CD4-positive, alpha-beta memory T cell (primary cell): ENCODE results near the gene TRERF1. TPM values are rescaled to one million over a fixed set of nuclear protein-coding genes. Genes with fewer than 3 reads are reported as not detected.

Experiments used
- CTCF ChIA-PET: fragments of 350-600 bp; sonication (Branson Sonifier 250); formaldehyde crosslinking; loops from one replicate; lab custom pipeline; 2021; ENCODE audit warnings: inconsistent platforms; ENCODE audit not compliant: partially characterized antibody; lab: Charles Lee
- POLR2A ChIA-PET: fragments of 350-600 bp; sonication (Branson Sonifier 250); formaldehyde crosslinking; loops from one replicate; lab custom pipeline; 2021; ENCODE audit not compliant: partially characterized antibody; lab: Charles Lee
- DNase-seq, 5 donors: peaks; one replicate each; pipeline versions ENCODE4 v3.0.0 to v3.0.0-alpha.2; 2020 to 2022; ENCODE audit warnings: mixed read lengths in 1 of 5
- H3K27ac ChIP-seq: one replicate; pipeline ENCODE4 v1.7.0; 2013; ENCODE audit warnings: low read depth, low read length
- H3K27me3 ChIP-seq: 2 replicates; pipeline ENCODE4 v1.7.0; 2013; ENCODE audit warnings: mild to moderate bottlenecking, low read length, moderate library complexity; ENCODE audit not compliant: insufficient read depth
- H3K36me3 ChIP-seq: 2 replicates; pipeline ENCODE4 v1.7.0; 2013; ENCODE audit warnings: mild to moderate bottlenecking, low read length, moderate library complexity; ENCODE audit not compliant: insufficient read depth
- H3K4me1 ChIP-seq: 2 replicates; pipeline ENCODE4 v1.7.0; 2013; ENCODE audit warnings: mild to moderate bottlenecking, low read length, moderate library complexity; ENCODE audit not compliant: insufficient read depth
- H3K4me3 ChIP-seq, 2 donors: one replicate each; pipeline ENCODE4 v1.7.0; 2013; ENCODE audit warnings: low read length in 2 of 2, mild to moderate bottlenecking in 1 of 2
- H3K9me3 ChIP-seq, 2 donors: one replicate each; pipeline ENCODE4 v1.7.0; 2013; ENCODE audit warnings: low read length in 2 of 2, control low read depth in 1 of 2; ENCODE audit not compliant: control insufficient read depth in 1 of 2
- H3K27ac Mint-ChIP-seq, 7 donors: one replicate each; pipeline ENCODE4 v1.8.0; 2020 to 2021; ENCODE audit warnings: mixed read lengths in 7 of 7, mild to moderate bottlenecking in 6 of 7, inconsistent platforms in 3 of 7, moderate library complexity in 3 of 7
- H3K27me3 Mint-ChIP-seq, 2 donors: one replicate each; pipeline ENCODE4 v1.8.0; 2020 to 2021; ENCODE audit warnings: mixed read lengths in 2 of 2
- H3K36me3 Mint-ChIP-seq, 2 donors: one replicate each; pipeline ENCODE4 v1.8.0; 2020 to 2021; ENCODE audit warnings: mixed read lengths in 2 of 2, inconsistent platforms in 1 of 2, mild to moderate bottlenecking in 1 of 2
- H3K4me1 Mint-ChIP-seq, 4 donors: one replicate each; pipeline ENCODE4 v1.8.0; 2020 to 2021; ENCODE audit warnings: mixed read lengths in 4 of 4, mild to moderate bottlenecking in 1 of 4
- H3K4me3 Mint-ChIP-seq, 8 donors: one replicate each; pipeline ENCODE4 v1.8.0; 2020 to 2021; ENCODE audit warnings: mixed read lengths in 8 of 8, mild to moderate bottlenecking in 7 of 8, moderate library complexity in 6 of 8, inconsistent platforms in 3 of 8
- H3K9me3 Mint-ChIP-seq, 8 donors: one replicate each; pipeline ENCODE4 v1.8.0; 2020 to 2021; ENCODE audit warnings: mixed read lengths in 8 of 8, mild to moderate bottlenecking in 5 of 8, inconsistent platforms in 3 of 8, moderate library complexity in 1 of 8
- intact Hi-C: fragments of 100-400 bp; cut with micrococcal nuclease; formaldehyde crosslinking; loops from one replicate; pipeline ENCODE4 v1.15.1; 2023
- polyA plus RNA-seq, 2 donors: library from polyadenylated mRNA; unstranded; fragments of 300-500 nt; fragmentation: Illumina TruSeq; gene quantifications; one replicate each; pipeline ENCODE4 v1.2.3, GENCODE V29; 2021
- total RNA-seq, 2 experiments: library from RNA; stranded (reverse); gene quantifications; one replicate each; pipeline ENCODE4 v1.2.3, GENCODE V29; 2021

TRERF1 gene
- total and polyA plus RNA-seq, 4 experiments from 2014 or later, result 1.1 to 28.3 (median 17.4) TPM

DNA sequence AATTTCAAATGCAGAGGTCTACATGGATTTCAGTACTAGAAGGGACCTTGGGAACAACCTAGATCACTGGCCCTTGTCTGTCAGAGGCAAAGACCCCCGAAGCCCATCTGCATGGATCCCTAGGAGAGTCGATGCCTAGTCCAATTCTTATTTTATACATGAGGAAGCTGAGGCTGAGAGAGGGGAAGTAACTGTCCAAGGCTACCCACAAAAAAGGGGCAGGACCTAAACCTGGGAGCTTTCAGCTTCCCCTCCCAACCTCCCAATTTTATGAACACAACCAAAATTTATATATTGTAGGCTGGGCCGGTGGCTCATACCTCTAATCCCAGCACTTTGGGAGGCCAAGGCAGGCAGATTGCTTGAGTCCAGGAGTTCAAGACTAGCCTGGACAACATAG lies 73.2 kb downstream of the TRERF1 start:
- Histone ChIP-seq H3K36me3 (no peaks in the 10 kb centered on the region), H3K4me3 (no peak overlapping the region), H3K4me1 (peaks cover 74% of the 10 kb centered on the region), H3K9me3 (no peaks in the 10 kb centered on the region), H3K27me3 (no peaks in the 10 kb centered on the region), H3K27ac (peak overlapping the region; percentile 26)
- ChIA-PET POLR2A (interaction anchor here (0.6 to 3.1 kb wide), 9 partner anchors 8 to 153 kb away, joined by 3 to 32 read pairs (median 5); no protein-coding TSS in a partner anchor), CTCF (interaction anchor here (1.0 to 2.3 kb wide), 6 partner anchors 11 to 169 kb away, joined by 3 to 11 read pairs (median 4); no protein-coding TSS in a partner anchor)
- peaks cover 4 to 5% of the 10 kb centered on the region in 2 donors for H3K36me3 Mint-ChIP-seq
- H3K27me3 Mint-ChIP-seq, result no peaks in the 10 kb centered on the region
- peak overlapping the region in 6 of 8 donors; percentile 35 to 79 (median 61) for H3K4me3 Mint-ChIP-seq
- intact Hi-C loops, result no loop called here
- H3K27ac Mint-ChIP-seq, result peak overlapping the region; percentile 81 to 94 (median 88)
- H3K4me1 Mint-ChIP-seq, result peaks cover 44 to 73% (median 57%) of the 10 kb centered on the region in 4 donors
- no peak for DNase-seq
- no peaks in the 10 kb centered on the region for H3K9me3 Mint-ChIP-seq

DNA sequence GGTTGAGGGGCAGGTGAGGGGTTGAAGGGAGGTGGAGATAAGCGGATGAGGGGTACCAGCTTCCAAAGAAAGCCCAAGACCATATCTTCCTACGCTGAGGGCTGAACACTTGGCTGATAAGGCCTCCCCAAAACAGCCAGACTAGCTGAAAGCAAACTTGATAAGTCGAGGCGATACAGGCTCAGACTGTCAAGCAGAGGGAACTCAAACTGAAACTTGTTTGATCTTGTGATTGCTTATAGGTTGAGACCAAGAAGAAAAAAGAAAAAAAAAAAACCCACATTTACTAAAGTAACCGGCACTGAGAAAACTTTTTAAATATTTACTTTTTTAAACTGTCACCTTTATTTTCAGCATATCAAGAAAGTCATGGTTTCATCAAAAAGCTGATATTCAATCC lies 73.6 kb downstream of the TRERF1 start:
- Histone ChIP-seq H3K36me3 (no peaks in the 10 kb centered on the region), H3K9me3 (no peaks in the 10 kb centered on the region), H3K4me1 (peaks cover 72% of the 10 kb centered on the region), H3K4me3 (no peak overlapping the region), H3K27ac (peak overlapping the region; percentile 28), H3K27me3 (no peaks in the 10 kb centered on the region)
- POLR2A ChIA-PET, result interaction anchor here (0.6 to 3.1 kb wide), 9 partner anchors 9 to 153 kb away, joined by 3 to 32 read pairs (median 5); no protein-coding TSS in a partner anchor
- peak overlapping the region; percentile 81 to 94 (median 88) for H3K27ac Mint-ChIP-seq
- peaks cover 3 to 5% of the 10 kb centered on the region in 2 donors for H3K36me3 Mint-ChIP-seq
- no peaks in the 10 kb centered on the region for H3K9me3 Mint-ChIP-seq
- H3K27me3 Mint-ChIP-seq, result no peaks in the 10 kb centered on the region
- CTCF ChIA-PET, result interaction anchor here (0.7 to 2.3 kb wide), 7 partner anchors 11 to 169 kb away, joined by 3 to 11 read pairs (median 4); no protein-coding TSS in a partner anchor
- H3K4me1 Mint-ChIP-seq, result peaks cover 40 to 70% (median 53%) of the 10 kb centered on the region in 4 donors
- peak in 2 of 5 donors; percentile 30 to 39 for DNase-seq
- intact Hi-C loops, result no loop called here
- peak overlapping the region; percentile 13 to 79 (median 56) for H3K4me3 Mint-ChIP-seq

DNA sequence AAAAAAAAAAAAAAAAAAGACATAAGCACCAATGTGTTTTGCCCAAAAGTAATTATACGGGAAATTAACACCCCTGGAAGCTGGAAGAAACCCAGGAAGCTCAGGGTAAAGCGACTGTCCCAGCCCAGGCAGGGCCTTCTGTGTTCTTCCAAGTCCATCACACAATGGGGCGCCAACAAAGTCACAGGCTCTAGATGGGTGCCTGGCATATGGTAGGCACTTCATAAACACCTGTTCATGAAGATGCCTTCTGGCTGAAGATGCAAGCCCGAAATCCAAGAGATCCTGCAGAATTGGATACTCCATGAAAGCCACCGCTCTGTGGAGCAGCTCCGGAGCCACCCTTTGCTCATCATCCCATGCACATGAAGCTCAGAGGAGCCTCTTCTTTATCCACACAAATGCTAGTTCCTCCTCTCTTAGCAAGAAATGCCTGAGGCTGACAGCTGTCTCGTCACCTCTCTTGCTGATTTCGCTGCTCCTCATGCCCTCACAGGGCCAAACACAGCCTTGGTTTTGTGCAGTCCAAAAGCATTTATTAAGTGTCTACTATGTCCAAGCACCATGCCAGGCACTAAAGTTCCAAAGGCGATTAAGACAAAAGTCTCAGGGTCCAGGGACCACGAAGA lies 76.6 kb downstream of the TRERF1 start:
- no peaks in the 10 kb centered on the region for H3K9me3 ChIP-seq
- peaks cover 0 to 3% (median 0%) of the 10 kb centered on the region in 8 donors for H3K9me3 Mint-ChIP-seq
- peaks cover 34 to 72% (median 50%) of the 10 kb centered on the region in 4 donors for H3K4me1 Mint-ChIP-seq
- no peaks in the 10 kb centered on the region for H3K27me3 Mint-ChIP-seq
- CTCF ChIA-PET, result interaction anchor here (1.7 to 3.4 kb wide), 2 partner anchors 15 to 157 kb away, joined by 7 to 17 read pairs; no protein-coding TSS in a partner anchor
- POLR2A ChIA-PET, result interaction anchor here (0.6 to 4.7 kb wide), 9 partner anchors 8 to 75 kb away, joined by 3 to 61 read pairs (median 3); no protein-coding TSS in a partner anchor
- no peak overlapping the region for H3K27ac ChIP-seq
- no peaks in the 10 kb centered on the region for H3K36me3 ChIP-seq
- H3K36me3 Mint-ChIP-seq, result peaks cover 3 to 5% of the 10 kb centered on the region in 2 donors
- intact Hi-C loops, result no loop called here
- peak overlapping the region in 6 of 7 donors; percentile 23 to 85 (median 64) for H3K27ac Mint-ChIP-seq
- no peak for DNase-seq
- H3K4me1 ChIP-seq, result peaks cover 66% of the 10 kb centered on the region
- H3K27me3 ChIP-seq, result no peaks in the 10 kb centered on the region
- no peak overlapping the region for H3K4me3 ChIP-seq
- peak overlapping the region in 2 of 8 donors; percentile 7 to 22 for H3K4me3 Mint-ChIP-seq

DNA sequence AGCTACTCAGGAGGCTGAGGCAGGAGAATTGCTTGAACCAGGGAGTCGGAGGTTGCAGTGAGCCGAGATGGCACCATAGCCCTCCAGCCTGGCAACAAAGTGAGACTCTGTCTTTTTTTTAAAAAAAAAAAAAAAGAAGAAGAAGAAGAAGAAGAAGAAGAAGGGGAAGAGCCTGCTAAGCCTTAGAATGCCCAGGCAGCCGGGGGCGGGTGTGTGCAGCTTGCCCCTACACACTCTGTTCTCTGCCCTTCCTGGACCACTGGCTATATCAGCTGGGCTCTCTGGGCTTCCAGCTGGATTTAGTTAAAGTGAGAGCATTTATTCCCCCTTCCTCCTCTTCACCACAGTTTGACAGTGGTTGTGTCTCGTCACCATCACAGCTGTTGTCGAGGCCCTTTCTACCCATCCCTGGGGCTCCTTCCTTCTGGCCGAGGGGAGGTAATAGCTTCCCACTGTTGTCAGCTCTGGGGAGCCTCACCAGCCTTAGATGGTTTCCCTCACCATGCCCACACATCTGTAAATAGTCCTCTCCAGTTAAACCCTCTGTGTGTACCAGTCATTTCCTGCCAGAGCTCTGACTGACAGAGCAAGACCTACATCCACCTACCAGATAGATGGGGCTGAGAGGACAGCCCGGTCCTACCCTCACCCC lies 77.6 kb downstream of the TRERF1 start:
- Histone ChIP-seq H3K4me3 (no peak overlapping the region), H3K36me3 (no peaks in the 10 kb centered on the region), H3K4me1 (peaks cover 66% of the 10 kb centered on the region), H3K27ac (no peak overlapping the region), H3K27me3 (no peaks in the 10 kb centered on the region), H3K9me3 (no peaks in the 10 kb centered on the region)
- Mint-ChIP-seq H3K27me3 (no peaks in the 10 kb centered on the region), H3K36me3 (peaks cover 3% of the 10 kb centered on the region in 2 donors), H3K9me3 (peaks cover 0 to 3% (median 0%) of the 10 kb centered on the region in 8 donors), H3K27ac (peak overlapping the region; percentile 41 to 92 (median 85)), H3K4me3 (peak overlapping the region in 7 of 8 donors; percentile 9 to 77 (median 57)), H3K4me1 (peaks cover 39 to 72% (median 54%) of the 10 kb centered on the region in 4 donors)
- POLR2A ChIA-PET, result interaction anchor here (0.6 to 4.7 kb wide), 9 partner anchors 8 to 79 kb away, joined by 3 to 61 read pairs (median 3); no protein-coding TSS in a partner anchor
- peak in 1 of 5 donors; percentile 24 for DNase-seq
- CTCF ChIA-PET, result interaction anchor here (0.9 to 3.4 kb wide), 3 partner anchors 16 to 173 kb away, joined by 3 to 17 read pairs (median 7); no protein-coding TSS in a partner anchor
- intact Hi-C loops, result no loop called here

DNA sequence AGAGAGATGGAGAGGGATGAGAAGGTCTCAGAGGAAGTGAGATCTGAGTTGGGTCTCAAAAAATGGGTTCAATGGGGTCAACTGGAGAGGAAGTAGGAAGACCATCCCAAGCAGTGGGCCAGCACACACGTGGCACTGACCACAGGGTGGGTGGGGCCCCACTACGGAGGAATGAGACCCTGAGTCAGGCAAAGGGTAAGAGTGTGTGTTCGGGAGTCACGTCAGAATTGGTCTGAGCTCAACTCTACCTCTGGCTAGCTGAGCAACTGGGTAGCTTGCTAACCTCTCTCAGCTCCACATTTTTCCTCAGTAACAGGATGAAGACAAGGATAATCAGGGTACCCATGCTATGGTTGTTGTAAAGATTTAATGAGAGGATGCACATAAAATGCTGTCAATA lies 79.0 kb downstream of the TRERF1 start:
- ChIA-PET CTCF (interaction anchor here (1.2 to 1.7 kb wide), 4 partner anchors 9 to 17 kb away, joined by 3 to 4 read pairs (median 4); no protein-coding TSS in a partner anchor), POLR2A (interaction anchor here (4.7 kb wide), 1 partner anchor 17 kb away, joined by 61 read pairs; no protein-coding TSS in a partner anchor)
- peaks cover 0 to 3% (median 0%) of the 10 kb centered on the region in 8 donors for H3K9me3 Mint-ChIP-seq
- H3K4me1 ChIP-seq, result peaks cover 66% of the 10 kb centered on the region
- intact Hi-C loops, result no loop called here
- H3K4me3 Mint-ChIP-seq, result peak overlapping the region in 3 of 8 donors; percentile 18 to 31 (median 29)
- H3K27ac Mint-ChIP-seq, result peak overlapping the region in 5 of 7 donors; percentile 51 to 87 (median 77)
- peaks cover 42 to 73% (median 57%) of the 10 kb centered on the region in 4 donors for H3K4me1 Mint-ChIP-seq
- no peak for DNase-seq
- H3K36me3 ChIP-seq, result no peaks in the 10 kb centered on the region
- no peaks in the 10 kb centered on the region for H3K27me3 ChIP-seq
- no peaks in the 10 kb centered on the region for H3K27me3 Mint-ChIP-seq
- peaks cover 2 to 3% of the 10 kb centered on the region in 2 donors for H3K36me3 Mint-ChIP-seq
- no peak overlapping the region for H3K4me3 ChIP-seq
- H3K9me3 ChIP-seq, result no peaks in the 10 kb centered on the region
- no peak overlapping the region for H3K27ac ChIP-seq

DNA sequence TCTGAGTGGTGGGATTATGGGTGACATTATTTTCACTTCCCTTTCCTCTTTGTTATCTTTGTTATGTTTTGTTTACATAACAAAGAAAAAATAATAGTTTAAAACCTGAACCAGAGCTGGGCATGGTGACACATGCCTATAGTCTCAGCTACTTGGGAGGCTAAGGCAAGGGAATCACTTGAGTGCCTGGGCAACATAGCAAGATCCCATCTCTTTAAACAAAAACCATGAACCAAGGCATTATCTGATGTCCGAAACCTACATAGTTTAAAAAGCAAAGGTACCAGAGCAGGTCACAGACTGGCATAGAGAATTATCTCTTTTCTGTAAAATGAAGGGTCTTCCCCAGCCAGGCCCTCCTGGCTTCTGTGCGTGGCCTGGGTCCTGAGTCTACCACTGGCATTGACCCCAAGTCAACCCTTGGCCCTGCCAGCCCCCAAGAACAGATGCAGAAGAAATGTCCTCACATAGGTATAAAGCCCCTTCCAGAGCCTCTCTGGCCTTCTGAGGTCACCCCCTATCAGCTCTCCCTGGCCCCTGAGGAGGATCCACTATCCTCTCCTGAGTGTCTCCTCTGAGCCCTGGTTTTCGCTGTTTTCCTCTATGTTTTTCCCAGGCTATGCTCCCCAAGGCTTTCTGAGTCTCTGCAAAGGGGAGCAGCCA lies 81.3 kb downstream of the TRERF1 start:
- intact Hi-C loops, result no loop called here
- H3K9me3 ChIP-seq, result no peaks in the 10 kb centered on the region
- Mint-ChIP-seq H3K4me3 (peak overlapping the region in 2 of 8 donors; percentile 10 to 16), H3K36me3 (peaks cover 0 to 2% of the 10 kb centered on the region in 2 donors), H3K9me3 (peaks cover 0 to 3% (median 0%) of the 10 kb centered on the region in 8 donors), H3K27me3 (no peaks in the 10 kb centered on the region), H3K27ac (peak overlapping the region in 5 of 7 donors; percentile 32 to 95 (median 68)), H3K4me1 (peaks cover 54 to 83% (median 66%) of the 10 kb centered on the region in 4 donors)
- H3K36me3 ChIP-seq, result no peaks in the 10 kb centered on the region
- H3K27ac ChIP-seq, result no peak overlapping the region
- CTCF ChIA-PET, result no interaction called here
- POLR2A ChIA-PET, result interaction anchor here (1.0 kb wide), 1 partner anchor 19 kb away, joined by 5 read pairs; no protein-coding TSS in a partner anchor
- H3K4me3 ChIP-seq, result no peak overlapping the region
- no peaks in the 10 kb centered on the region for H3K27me3 ChIP-seq
- H3K4me1 ChIP-seq, result peaks cover 83% of the 10 kb centered on the region
- DNase-seq, result no peak
